Lung (tissue), 12 donors: Measurements from ENCODE around the gene SEMA4B. TPM values are rescaled to one million over a fixed set of nuclear protein-coding genes. Genes with fewer than 3 reads are reported as not detected.

ENCODE experiments used
- ATAC-seq: fragments of 200-7000 bp; cut with Tn5 transposase; one replicate; pipeline ENCODE4 v1.9.1; 2020; ENCODE audit warnings: moderate number of reproducible peaks; ENCODE audit not compliant: insufficient read depth, low FRiP score
- DNase-seq, 3 donors: peaks; one replicate each; pipeline ENCODE4 v3.0.0-alpha.2; 2013 to 2017
- H3K27ac ChIP-seq, 2 donors: one replicate each; pipeline ENCODE4 v1.5.1; 2013; ENCODE audit warnings: mild to moderate bottlenecking in 2 of 2, moderate library complexity in 2 of 2, control low read depth in 1 of 2, inconsistent platforms in 1 of 2, low read depth in 1 of 2, low read length in 1 of 2
- H3K27me3 ChIP-seq, 3 donors: one replicate each; pipeline ENCODE4 v1.5.1; 2013; ENCODE audit warnings: low read length in 2 of 3; ENCODE audit not compliant: control insufficient read depth in 3 of 3, insufficient read depth in 3 of 3
- H3K36me3 ChIP-seq, 4 donors: one replicate each; pipeline ENCODE4 v1.5.1; 2013; ENCODE audit warnings: low read length in 4 of 4, mild to moderate bottlenecking in 1 of 4, moderate library complexity in 1 of 4; ENCODE audit not compliant: control insufficient read depth in 4 of 4, insufficient read depth in 4 of 4
- H3K4me1 ChIP-seq, 5 donors: one replicate each; pipeline ENCODE4 v1.5.1; 2013; ENCODE audit warnings: low read length in 5 of 5, mild to moderate bottlenecking in 2 of 5, moderate library complexity in 1 of 5; ENCODE audit not compliant: control insufficient read depth in 5 of 5, insufficient read depth in 5 of 5
- H3K4me3 ChIP-seq: one replicate; pipeline ENCODE4 v1.5.1; 2013; ENCODE audit warnings: mild to moderate bottlenecking, control low read depth, moderate library complexity
- H3K9ac ChIP-seq, 2 donors: one replicate each; pipeline ENCODE4 v1.5.1; 2013; ENCODE audit warnings: low read length in 2 of 2, control low read depth in 1 of 2; ENCODE audit not compliant: insufficient read depth in 1 of 2
- H3K9me3 ChIP-seq, 4 donors: one replicate each; pipeline ENCODE4 v1.5.1; 2013; ENCODE audit warnings: low read length in 3 of 4, mild to moderate bottlenecking in 1 of 4, moderate library complexity in 1 of 4; ENCODE audit not compliant: control insufficient read depth in 4 of 4, insufficient read depth in 3 of 4
- WGBS, 2 donors: extraction: QIAGEN DNeasy Blood & Tissue Kit; methylation state at CpG; one replicate each; pipeline ENCODE4 v1.1.7; 2013; 5-methylcytosine and 5-hydroxymethylcytosine counted together
- polyA plus RNA-seq, 2 donors: library from polyadenylated mRNA; stranded (reverse); fragments of 200-250 nt; gene quantifications; one replicate each; pipeline ENCODE4 v1.2.1, GENCODE V29; 2013
- total RNA-seq, 2 donors: library from RNA; depleted of rRNA in 1 of 2; stranded (reverse); fragments of >200 nt in 1 of 2; gene quantifications; one replicate each; pipeline ENCODE4 v1.2.1, GENCODE V29; 2014 to 2021
- TF ChIP-seq, protein P1 (sequence below): IDR thresholded peaks from 2 replicates; pipeline ENCODE4 v1.5.1; 2012; ENCODE audit warnings: mild to moderate bottlenecking; ENCODE audit errors: control extremely low read depth, extremely low read depth
- donor health status: control.
- donor health status: control.
- donor health status: Bipolar disorder and iron deficiency.
- donor health status: healthy.
- donor health status: DM: yes; HTN: yes; CAD: no.

SEMA4B gene
- total and polyA plus RNA-seq, 4 donors, result 24.0 to 87.5 (median 69.8) TPM

DNA sequence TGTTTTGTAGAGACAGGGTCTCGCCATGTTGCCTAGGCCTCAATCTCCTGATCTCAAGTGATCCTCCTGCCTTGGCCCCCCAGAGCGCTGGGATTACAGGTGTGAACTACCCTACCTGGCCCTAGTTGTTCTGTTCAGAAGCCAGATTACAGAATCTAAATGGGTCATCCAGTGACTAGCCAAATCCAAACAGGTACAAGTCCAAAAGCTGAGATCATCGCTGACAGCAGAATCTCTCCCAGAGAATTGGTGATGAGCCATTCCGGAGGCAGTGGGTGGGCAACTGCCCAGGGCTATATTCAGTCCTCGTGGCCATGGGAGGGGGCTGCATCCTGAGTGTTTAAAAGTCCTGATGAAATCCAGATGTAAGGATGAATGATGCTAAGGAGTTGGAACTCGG, 47.5 kb upstream of the SEMA4B start:
- no peak for DNase-seq
- H3K27me3 ChIP-seq, result no peaks in the 10 kb centered on the region
- TF ChIP-seq, protein P1, sequence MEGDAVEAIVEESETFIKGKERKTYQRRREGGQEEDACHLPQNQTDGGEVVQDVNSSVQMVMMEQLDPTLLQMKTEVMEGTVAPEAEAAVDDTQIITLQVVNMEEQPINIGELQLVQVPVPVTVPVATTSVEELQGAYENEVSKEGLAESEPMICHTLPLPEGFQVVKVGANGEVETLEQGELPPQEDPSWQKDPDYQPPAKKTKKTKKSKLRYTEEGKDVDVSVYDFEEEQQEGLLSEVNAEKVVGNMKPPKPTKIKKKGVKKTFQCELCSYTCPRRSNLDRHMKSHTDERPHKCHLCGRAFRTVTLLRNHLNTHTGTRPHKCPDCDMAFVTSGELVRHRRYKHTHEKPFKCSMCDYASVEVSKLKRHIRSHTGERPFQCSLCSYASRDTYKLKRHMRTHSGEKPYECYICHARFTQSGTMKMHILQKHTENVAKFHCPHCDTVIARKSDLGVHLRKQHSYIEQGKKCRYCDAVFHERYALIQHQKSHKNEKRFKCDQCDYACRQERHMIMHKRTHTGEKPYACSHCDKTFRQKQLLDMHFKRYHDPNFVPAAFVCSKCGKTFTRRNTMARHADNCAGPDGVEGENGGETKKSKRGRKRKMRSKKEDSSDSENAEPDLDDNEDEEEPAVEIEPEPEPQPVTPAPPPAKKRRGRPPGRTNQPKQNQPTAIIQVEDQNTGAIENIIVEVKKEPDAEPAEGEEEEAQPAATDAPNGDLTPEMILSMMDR, result no peak
- H3K27ac ChIP-seq, result no peak overlapping the region
- H3K4me3 ChIP-seq, result no peak overlapping the region
- no peak for ATAC-seq
- WGBS, 2 donors, result 94 to 98% methylated on average over 6 of the region's 6 CpGs
- no peaks in the 10 kb centered on the region for H3K9me3 ChIP-seq
- no peak overlapping the region for H3K9ac ChIP-seq
- peaks cover 0 to 20% (median 7%) of the 10 kb centered on the region in 5 donors for H3K4me1 ChIP-seq
- no peaks in the 10 kb centered on the region for H3K36me3 ChIP-seq

DNA sequence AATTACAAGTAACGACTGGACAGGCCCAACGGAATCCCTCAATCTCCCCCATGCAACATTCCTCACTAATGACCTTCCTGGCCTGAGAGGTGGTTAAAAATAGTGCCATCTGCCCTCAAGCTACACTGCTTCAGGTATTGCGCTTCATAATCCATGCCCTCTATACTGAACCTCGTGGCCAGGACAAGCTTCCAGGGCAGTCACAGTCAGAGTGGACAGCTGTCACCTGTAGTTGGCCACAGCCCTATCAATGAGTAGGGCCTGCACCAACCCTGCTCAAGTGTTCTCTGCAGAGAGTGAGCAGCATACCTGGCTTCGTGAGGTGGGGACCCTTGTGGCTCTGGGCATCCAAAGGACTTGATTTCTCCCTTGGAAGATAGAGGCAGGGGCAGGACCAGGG, 46.9 kb upstream of the SEMA4B start:
- H3K27ac ChIP-seq, result no peak overlapping the region
- H3K36me3 ChIP-seq, result no peaks in the 10 kb centered on the region
- TF ChIP-seq, protein P1, result no peak
- no peaks in the 10 kb centered on the region for H3K9me3 ChIP-seq
- H3K4me3 ChIP-seq, result no peak overlapping the region
- peaks cover 0 to 20% (median 7%) of the 10 kb centered on the region in 5 donors for H3K4me1 ChIP-seq
- DNase-seq (no peak), ATAC-seq (no peak)
- no peak overlapping the region for H3K9ac ChIP-seq
- WGBS, 2 donors, result 84 to 96% methylated on average over 5 of the region's 5 CpGs
- H3K27me3 ChIP-seq, result no peaks in the 10 kb centered on the region

DNA sequence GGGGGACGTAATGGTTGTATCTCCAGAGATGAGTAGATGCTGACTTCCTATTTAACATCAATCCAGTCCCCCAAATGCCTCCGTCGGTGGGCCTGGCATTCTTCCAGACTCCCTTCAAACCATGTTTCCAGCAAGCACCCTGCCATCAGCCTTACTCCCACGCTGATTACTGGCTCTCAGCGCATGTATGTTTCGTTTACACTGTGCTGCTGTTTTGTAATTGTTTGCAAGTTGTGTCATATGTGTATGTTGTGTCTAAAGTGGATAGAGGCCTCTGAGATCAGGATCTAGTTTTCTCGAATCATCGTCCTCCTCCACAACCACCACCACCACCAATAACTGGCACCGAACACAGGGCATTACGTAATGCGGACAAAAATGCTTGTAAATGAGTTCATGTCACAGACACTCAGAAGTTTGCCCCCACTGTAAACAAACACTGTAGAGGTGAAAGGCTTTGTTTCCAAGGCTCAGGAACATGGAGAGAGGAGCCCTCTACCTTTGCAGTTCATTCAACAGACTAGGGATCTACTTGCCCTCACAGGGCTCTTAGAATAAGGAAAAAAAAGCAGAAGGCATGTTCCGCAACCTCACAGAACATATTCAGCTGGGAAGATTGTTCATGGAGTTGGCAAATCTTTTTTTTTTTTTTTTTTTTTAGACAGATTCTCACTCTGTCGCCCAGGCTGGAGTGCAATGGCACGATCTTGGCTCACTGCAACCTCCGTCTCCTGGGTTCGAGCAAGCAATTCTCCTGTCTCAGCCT, 46.1 kb upstream of the SEMA4B start:
- no peak overlapping the region for H3K9ac ChIP-seq
- ATAC-seq, result no peak

More for the DNA sequence above, 46.1 kb upstream of the SEMA4B start:
- Histone ChIP-seq H3K27ac (no peak overlapping the region), H3K4me1 (peaks cover 0 to 20% (median 9%) of the 10 kb centered on the region in 5 donors), H3K27me3 (no peaks in the 10 kb centered on the region), H3K4me3 (no peak overlapping the region), H3K36me3 (no peaks in the 10 kb centered on the region), H3K9me3 (no peaks in the 10 kb centered on the region)
- TF ChIP-seq, protein P1, result no peak
- peak; percentile 76 to 85 (median 84) for DNase-seq
- WGBS, 2 donors, result 56% methylated on average over 16 of the region's 16 CpGs
